Cardiac atrium fibroblast (primary cell): Measurements from ENCODE around the gene ARID2. TPM values are rescaled to one million over a fixed set of nuclear protein-coding genes. Genes with fewer than 3 reads are reported as not detected.

Experiments used
- total RNA-seq: library from RNA; depleted of rRNA; stranded (reverse); fragments of >200 nt; gene quantifications from 2 replicates; pipeline ENCODE4 v1.2.3, GENCODE V29; 2015

Gene ARID2, protein sequence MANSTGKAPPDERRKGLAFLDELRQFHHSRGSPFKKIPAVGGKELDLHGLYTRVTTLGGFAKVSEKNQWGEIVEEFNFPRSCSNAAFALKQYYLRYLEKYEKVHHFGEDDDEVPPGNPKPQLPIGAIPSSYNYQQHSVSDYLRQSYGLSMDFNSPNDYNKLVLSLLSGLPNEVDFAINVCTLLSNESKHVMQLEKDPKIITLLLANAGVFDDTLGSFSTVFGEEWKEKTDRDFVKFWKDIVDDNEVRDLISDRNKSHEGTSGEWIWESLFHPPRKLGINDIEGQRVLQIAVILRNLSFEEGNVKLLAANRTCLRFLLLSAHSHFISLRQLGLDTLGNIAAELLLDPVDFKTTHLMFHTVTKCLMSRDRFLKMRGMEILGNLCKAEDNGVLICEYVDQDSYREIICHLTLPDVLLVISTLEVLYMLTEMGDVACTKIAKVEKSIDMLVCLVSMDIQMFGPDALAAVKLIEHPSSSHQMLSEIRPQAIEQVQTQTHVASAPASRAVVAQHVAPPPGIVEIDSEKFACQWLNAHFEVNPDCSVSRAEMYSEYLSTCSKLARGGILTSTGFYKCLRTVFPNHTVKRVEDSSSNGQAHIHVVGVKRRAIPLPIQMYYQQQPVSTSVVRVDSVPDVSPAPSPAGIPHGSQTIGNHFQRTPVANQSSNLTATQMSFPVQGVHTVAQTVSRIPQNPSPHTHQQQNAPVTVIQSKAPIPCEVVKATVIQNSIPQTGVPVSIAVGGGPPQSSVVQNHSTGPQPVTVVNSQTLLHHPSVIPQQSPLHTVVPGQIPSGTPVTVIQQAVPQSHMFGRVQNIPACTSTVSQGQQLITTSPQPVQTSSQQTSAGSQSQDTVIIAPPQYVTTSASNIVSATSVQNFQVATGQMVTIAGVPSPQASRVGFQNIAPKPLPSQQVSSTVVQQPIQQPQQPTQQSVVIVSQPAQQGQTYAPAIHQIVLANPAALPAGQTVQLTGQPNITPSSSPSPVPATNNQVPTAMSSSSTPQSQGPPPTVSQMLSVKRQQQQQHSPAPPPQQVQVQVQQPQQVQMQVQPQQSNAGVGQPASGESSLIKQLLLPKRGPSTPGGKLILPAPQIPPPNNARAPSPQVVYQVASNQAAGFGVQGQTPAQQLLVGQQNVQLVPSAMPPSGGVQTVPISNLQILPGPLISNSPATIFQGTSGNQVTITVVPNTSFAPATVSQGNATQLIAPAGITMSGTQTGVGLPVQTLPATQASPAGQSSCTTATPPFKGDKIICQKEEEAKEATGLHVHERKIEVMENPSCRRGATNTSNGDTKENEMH (N-terminal part only)
- total RNA-seq = 11.0 and 13.2 TPM in 2 replicates

DNA sequence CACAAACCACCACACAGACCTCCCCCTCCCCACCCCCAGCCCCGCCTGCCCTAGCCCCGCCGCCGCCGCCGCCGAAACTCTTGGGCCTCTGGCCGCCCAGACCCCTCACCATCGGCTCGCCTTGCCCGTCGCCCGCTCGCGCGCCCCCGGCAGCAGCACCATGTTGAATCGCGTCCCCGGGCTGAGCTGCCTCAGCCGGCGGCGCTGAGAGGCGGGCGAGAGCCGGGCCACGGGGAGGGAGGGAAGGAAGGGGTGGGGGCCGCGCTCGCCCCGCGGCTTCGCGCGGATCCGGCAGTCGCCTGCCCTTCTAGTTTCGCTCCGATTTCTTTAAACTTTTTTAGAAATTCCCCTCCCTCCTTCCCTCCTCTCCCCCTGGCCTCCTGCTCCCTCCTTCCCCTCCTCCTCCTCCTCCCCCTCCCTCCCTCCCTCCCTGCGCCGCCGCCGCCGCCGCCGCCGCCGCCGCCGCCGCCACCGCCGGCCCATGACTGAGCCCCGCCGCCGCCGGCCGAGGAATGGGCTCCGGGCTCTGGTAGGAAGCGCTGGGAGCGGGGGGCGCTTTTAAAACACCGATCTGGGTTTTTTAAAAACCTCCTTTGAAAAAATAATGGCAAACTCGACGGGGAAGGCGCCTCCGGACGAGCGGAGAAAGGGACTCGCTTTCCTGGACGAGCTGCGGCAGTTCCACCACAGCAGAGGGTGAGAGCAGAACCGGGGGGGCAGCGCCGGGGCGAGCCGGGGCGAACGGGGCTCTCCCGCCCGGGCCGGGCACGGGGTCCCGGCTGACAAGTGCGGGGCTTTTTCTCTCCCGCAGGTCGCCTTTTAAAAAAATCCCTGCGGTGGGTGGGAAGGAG lies at the start of gene ARID2:
ARID2 (plus strand) TSS at position 474 of the 851 bp plus-strand sequence; CDS start at position 605, 131 bp downstream.

